ENCODE results near the gene MYRIP.

The MYRIP gene

DNA sequence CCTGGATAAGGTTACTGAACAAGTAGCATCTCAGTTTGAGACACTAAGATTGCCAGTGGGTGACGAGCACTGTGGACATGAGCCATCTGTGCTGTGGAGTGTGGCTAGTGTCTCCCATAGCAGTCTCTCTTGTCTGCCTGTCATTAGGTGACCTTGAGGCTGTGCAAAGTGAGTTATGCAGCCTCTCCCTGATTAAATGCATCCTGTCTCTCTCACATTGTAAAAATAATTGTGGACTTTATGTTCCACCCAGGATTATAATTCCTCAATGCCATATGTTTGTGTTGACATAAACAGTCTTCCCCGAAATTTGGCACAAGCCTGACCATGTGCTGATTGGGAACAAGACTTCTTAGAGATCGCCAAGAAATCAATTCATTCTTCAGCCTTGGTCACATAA lies 168.9 kb downstream of the MYRIP start:
- no peaks in the 10 kb centered on the region for H3K79me2 ChIP-seq (ENCODE audit: insufficient read depth, low read length)
- H3K9me2 ChIP-seq (ENCODE audit: low read depth, low read length), result no peaks in the 10 kb centered on the region
- no peaks in the 10 kb centered on the region for H4K20me1 ChIP-seq (ENCODE audit: insufficient read depth, low read length)
- no peak overlapping the region for H3K4me2 ChIP-seq (ENCODE audit: low read length)
- H3K27ac ChIP-seq (ENCODE audit: low read depth, low read length, poor library complexity, severe bottlenecking), result no peak overlapping the region
- H2AFZ ChIP-seq (ENCODE audit: low read length), result no peak overlapping the region
- H3F3A ChIP-seq (ENCODE audit: insufficient read depth, low read length), result no peaks in the 10 kb centered on the region
- no peak overlapping the region for H3K9ac ChIP-seq (ENCODE audit: low read length)
- TF ChIP-seq EZH2 (IDR thresholded peaks at IDR 0.05; ENCODE audit: borderline replicate concordance, low read length), result no peak
- no peak for TF ChIP-seq CTCF (IDR thresholded peaks at IDR 0.05; ENCODE audit: low read length)
- no peaks in the 10 kb centered on the region for H3K9me3 ChIP-seq (ENCODE audit: low read length)
- no peaks in the 10 kb centered on the region for H3K4me1 ChIP-seq (ENCODE audit: insufficient read depth, low read length, severe bottlenecking)
- H3K27me3 ChIP-seq (ENCODE audit: insufficient read depth, low read length), result no peaks in the 10 kb centered on the region
- H3K36me3 ChIP-seq (ENCODE audit: insufficient read depth, low read length), result no peaks in the 10 kb centered on the region
- no peak overlapping the region for H3K4me3 ChIP-seq (ENCODE audit: low read depth, low read length, poor library complexity, severe bottlenecking)

DNA sequence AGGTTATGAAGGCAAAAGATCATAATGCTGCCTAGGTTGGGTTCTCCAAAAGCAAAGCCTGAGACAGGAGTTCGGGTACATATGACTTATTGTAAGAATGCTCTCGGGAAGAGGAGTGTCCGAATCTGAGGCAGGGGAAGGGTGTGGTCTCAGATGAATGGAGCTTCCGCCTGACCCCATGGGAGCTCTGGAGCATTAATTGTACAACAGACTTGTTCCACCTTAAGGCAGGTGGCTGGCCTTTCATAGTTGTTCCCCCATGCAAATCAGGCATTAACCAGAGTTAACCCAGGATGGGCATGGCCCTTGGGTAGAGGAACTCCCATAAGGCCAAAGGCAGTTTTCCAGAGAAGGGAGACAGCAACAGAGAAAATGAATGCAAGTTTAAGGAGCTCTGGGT lies 170.6 kb downstream of the MYRIP start:
- no peak overlapping the region for H3K4me3 ChIP-seq (ENCODE audit: low read depth, low read length, poor library complexity, severe bottlenecking)
- no peak overlapping the region for H3K27ac ChIP-seq (ENCODE audit: low read depth, low read length, poor library complexity, severe bottlenecking)
- H3K9me2 ChIP-seq (ENCODE audit: low read depth, low read length), result no peaks in the 10 kb centered on the region
- no peaks in the 10 kb centered on the region for H3K27me3 ChIP-seq (ENCODE audit: insufficient read depth, low read length)
- H3K9ac ChIP-seq (ENCODE audit: low read length), result no peak overlapping the region
- H3K79me2 ChIP-seq (ENCODE audit: insufficient read depth, low read length), result no peaks in the 10 kb centered on the region
- no peaks in the 10 kb centered on the region for H3K4me1 ChIP-seq (ENCODE audit: insufficient read depth, low read length, severe bottlenecking)
- H2AFZ ChIP-seq (ENCODE audit: low read length), result no peak overlapping the region
- no peaks in the 10 kb centered on the region for H3F3A ChIP-seq (ENCODE audit: insufficient read depth, low read length)
- H3K9me3 ChIP-seq (ENCODE audit: low read length), result no peaks in the 10 kb centered on the region
- H4K20me1 ChIP-seq (ENCODE audit: insufficient read depth, low read length), result no peaks in the 10 kb centered on the region
- TF ChIP-seq EZH2 (IDR thresholded peaks at IDR 0.05; ENCODE audit: borderline replicate concordance, low read length) (no peak), CTCF (IDR thresholded peaks at IDR 0.05; ENCODE audit: low read length) (no peak)
- no peaks in the 10 kb centered on the region for H3K36me3 ChIP-seq (ENCODE audit: insufficient read depth, low read length)
- no peak overlapping the region for H3K4me2 ChIP-seq (ENCODE audit: low read length)

GRCh38 chr3:39980781-39981180 lies 171.4 kb downstream of the MYRIP start:
- no peak overlapping the region for H3K9ac ChIP-seq (ENCODE audit: low read length)

More at GRCh38 chr3:39980781-39981180, 171.4 kb downstream of the MYRIP start:
- no peaks in the 10 kb centered on the region for H3K79me2 ChIP-seq (ENCODE audit: insufficient read depth, low read length)
- H3K27ac ChIP-seq (ENCODE audit: low read depth, low read length, poor library complexity, severe bottlenecking), result no peak overlapping the region
- H3K4me2 ChIP-seq (ENCODE audit: low read length), result no peak overlapping the region
- H3K9me3 ChIP-seq (ENCODE audit: low read length), result no peaks in the 10 kb centered on the region
- no peaks in the 10 kb centered on the region for H3F3A ChIP-seq (ENCODE audit: insufficient read depth, low read length)
- H3K4me1 ChIP-seq (ENCODE audit: insufficient read depth, low read length, severe bottlenecking), result no peaks in the 10 kb centered on the region
- no peak overlapping the region for H2AFZ ChIP-seq (ENCODE audit: low read length)
- no peaks in the 10 kb centered on the region for H3K36me3 ChIP-seq (ENCODE audit: insufficient read depth, low read length)
- H4K20me1 ChIP-seq (ENCODE audit: insufficient read depth, low read length), result no peaks in the 10 kb centered on the region
- no peak overlapping the region for H3K4me3 ChIP-seq (ENCODE audit: low read depth, low read length, poor library complexity, severe bottlenecking)
- H3K9me2 ChIP-seq (ENCODE audit: low read depth, low read length), result no peaks in the 10 kb centered on the region
- TF ChIP-seq CTCF (IDR thresholded peaks at IDR 0.05; ENCODE audit: low read length), result no peak
- no peak for TF ChIP-seq EZH2 (IDR thresholded peaks at IDR 0.05; ENCODE audit: borderline replicate concordance, low read length)
- H3K27me3 ChIP-seq (ENCODE audit: insufficient read depth, low read length), result no peaks in the 10 kb centered on the region

All from OCI-LY1 (cell line).